HG02885 (cell line): ENCODE results near the gene ATP8A1.
"Not testable (repeated sequence)": the region's sequence is repeated elsewhere in the genome, so short reads cannot be mapped to it uniquely, and the experiment has no call there.

Experiments
- ATAC-seq: cut with Tn5 transposase; IDR thresholded peaks from one replicate; pipeline ENCODE4 v1.9.1; 2021; ENCODE audit warnings: mild to moderate bottlenecking; ENCODE audit not compliant: unreplicated experiment, poor library complexity

The ATP8A1 gene

DNA sequence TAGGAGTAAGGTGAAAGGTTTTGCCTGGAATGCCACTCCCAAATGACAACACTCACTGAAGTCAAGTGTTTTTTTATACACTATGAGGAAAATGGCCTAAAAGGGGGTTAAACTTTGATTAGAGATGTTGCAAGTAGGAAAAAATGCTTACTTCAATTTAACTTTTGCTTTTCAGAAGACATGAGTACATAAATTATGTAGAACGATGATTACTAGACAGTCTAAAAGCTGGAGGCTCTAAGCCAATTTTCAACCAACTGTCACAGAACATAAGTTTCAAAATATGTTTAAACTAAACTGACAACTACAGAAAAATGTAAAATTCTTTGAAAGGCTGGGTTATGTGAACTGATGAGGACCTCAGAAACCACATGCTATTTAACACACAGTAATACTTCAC, 176.2 kb downstream of the ATP8A1 start:
- ATAC-seq, result no peak

DNA sequence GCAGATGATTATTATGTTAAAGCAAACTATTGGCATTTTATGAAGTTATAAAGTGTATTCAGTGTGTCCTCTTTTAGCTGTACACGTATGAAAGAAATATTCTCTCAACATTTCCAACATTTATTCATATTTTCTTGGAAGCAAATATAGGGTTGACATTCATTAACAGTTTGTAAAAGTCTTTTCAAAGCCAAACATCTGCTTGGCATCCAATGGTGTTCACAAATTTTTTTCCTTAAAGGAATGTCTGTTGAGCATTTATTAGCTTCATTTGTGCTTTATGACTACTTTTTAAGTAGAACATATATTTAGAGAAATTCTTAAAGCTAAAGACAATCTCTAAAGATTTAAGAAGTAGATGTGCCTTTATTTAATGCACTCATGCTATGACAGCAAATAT, 176.6 kb downstream of the ATP8A1 start:
- ATAC-seq, result no peak

DNA sequence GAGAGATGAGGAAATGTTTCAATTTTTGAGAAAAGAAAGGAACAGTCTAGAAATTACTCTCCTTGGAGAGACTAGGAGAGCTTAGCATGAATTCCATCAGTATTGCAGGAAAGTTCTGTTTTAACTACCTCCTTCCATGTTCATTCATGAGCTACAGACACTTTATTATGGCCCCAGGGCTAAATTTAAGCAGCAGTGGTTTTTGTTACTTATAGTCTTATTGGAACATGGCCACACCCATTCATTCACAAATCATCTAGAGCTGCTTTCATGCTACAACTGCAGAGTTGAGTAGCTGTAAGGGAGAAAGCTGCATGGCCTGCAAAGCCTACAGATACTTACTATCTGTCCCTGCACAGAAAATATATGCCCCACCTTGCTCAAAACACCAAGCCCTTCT, 178.0 kb downstream of the ATP8A1 start:
- no peak for ATAC-seq

DNA sequence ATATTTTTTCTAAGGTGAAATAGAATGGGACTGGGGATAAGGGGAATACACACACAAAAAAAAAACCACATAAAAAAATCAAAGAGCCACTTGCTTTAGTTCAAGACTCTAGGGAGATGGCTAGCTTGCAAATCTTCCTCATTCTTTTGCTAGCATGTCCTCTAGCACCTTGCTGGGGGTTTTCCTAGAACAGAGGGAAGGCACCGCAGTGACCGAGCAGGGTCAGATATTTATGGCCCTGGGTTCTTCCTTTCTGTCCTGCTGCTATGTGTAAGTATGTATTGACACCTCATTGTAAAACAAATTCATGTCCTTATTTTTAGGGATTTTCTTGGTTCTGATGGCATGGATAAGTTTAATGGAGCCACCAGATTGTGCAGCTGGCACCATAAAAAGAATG, 178.4 kb downstream of the ATP8A1 start:
- peak; percentile 64 for ATAC-seq

DNA sequence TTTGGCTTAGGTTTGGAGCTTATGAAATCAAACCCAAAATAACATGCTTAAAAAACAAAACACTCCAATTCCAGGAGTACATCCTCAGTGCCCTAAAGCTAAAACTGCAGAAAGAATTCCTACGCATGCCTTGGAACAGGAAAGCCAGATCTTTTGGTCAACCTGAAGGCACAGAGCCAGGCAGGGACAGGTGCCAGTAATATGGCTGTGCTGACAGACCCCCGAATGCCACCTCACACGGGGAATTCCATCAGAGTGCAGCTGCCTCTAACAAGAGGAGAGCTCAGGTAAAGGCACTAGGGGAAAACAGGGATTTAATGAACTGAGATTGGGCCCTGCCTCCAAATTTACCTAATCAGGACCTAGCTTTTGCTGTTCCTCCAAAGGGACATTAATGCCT, 182.5 kb downstream of the ATP8A1 start:
- ATAC-seq, result no peak

GRCh38 chr4:42473071-42473684, 183.7 kb downstream of the ATP8A1 start:
- ATAC-seq, result no peak

DNA sequence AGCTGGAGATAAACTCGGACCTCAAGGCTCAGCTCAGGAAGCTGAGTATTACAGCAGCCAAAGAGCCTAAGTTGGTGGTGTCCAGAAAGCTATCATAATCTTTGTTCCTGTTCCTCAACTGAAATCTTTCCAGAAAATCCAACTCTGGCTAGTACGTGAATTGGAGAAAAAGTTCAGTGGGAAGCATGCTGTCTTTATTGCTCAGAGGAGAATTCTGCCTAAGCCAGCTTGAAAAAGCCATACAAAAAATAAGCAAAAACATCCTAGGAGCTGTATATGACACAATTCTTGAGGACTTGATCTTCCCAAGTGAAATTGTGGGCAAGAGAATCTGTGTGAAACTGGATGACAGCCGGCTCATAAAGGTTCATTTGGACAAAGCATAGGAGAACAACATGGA, 185.0 kb downstream of the ATP8A1 start:
- no peak for ATAC-seq

DNA sequence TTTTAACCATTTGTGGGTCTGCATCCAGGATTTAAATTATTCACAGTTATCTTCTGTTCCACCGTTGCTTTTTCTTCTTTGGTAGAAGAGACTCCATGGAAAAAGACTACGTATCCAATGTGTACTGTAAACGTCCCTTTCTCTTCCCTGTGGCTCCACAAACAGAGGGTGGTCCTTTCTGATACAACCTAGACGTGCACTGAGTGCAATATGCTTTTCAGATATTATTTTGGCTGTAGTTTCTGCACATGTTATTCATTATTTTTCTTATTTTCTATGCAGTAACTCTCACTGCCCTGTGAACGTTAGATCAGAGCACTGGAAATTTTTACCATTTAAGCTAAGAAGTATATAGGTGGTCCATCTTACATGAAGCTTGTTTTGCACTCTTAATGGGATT, 186.9 kb downstream of the ATP8A1 start:
- no peak for ATAC-seq

GRCh38 chr4:42467777-42468176, 189.1 kb downstream of the ATP8A1 start:
- ATAC-seq, result not testable (repeated sequence)

- no peak for ATAC-seq
Observed at GRCh38 chr4:42466273-42466844, 190.5 kb downstream of the ATP8A1 start.

DNA sequence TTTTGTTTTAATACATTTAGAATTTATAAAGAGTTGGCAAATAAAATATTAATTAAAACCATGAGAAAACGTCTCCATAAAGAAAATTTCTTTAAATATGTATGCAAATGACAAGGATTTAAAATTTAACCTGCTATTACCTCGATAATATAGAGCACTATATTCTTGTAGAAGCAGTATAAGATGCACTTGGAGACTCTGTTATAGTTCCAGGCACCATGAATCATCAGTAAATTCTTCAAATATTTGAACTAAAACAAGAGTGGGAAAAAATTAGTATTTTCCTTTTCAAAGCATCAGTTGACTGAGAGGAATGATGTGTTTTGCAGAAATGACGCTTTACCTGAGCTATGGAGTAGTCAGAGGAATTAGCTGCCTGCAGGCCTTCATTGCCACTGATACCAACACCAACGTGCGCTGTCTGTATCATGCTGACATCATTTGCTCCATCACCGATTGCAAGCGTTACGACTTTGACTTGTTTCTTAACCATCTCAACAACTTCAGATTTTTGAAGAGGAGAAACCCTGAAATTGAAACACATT, 192.3 kb downstream of the ATP8A1 start:
- no peak for ATAC-seq

DNA sequence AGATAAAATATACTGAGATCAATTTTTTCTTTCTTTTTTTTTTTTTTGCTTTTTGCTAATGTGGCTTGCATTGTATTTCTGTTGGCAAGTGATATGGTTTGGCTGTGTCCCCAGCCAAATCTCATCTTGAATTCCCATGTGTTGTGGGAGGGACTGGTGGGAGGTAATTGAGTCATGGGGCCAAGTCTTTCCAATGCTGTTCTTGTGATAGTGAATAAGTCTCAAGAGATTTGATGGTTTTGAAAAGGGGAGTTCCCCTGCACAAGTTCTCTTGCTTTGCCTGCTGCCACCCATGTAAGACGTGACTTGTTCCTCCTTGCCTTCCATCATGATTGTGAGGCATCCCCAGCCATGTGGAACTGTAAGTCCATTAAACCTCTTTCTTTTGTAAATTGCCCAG, 195.7 kb downstream of the ATP8A1 start:
- not testable (repeated sequence) for ATAC-seq

- peak; percentile 100 for ATAC-seq
Observed at GRCh38 chr4:42460043-42460442, 196.9 kb downstream of the ATP8A1 start.

DNA sequence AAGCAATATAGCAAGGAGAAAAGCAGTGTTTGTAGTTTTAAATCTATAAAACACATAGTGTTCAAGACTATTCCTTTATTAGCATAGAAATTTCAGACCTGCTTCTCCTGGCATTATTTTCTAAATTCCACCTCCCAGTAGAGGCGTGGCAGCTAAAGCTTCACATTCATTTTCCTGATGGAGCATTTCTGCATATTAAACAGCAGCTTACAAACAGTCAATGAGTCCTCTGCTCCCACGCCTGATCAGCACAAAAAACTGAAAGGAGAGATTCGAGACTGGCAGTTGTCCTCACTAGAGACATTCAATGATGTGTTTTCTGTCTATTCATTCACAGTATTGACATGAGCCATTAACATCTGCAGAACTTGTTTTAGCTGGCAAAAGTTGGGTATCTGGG, 198.2 kb downstream of the ATP8A1 start:
- no peak for ATAC-seq

DNA sequence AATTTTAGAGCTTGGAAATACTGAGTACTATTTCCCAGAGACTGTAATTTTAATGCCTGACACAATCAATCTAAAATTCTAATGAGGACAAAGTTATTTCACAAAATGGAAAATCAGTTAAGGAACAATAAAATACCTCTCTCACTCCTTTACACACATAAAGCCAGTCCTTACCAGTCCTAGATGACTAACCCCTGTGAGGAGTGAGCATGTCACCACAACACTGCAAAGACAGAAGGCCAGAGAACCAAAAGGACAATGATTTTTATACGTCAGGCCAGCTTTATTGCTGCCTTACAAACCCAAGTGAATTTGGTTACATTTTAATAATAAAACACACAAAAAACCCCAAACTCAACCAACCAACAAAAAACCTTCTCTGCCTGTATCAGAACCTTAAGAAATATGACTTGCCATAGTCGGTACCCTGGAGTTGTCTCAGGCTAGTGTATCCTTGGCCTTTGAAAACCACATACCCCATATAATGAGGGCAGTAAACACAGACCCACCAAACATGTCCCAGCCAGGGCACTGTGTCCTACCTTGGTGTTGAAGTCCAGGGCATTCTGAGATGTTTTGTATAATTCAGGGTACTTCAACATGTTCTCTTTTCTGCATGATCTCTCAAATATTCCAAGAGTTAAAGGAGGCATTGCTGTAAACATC, 202.0 kb downstream of the ATP8A1 start:
- no peak for ATAC-seq

DNA sequence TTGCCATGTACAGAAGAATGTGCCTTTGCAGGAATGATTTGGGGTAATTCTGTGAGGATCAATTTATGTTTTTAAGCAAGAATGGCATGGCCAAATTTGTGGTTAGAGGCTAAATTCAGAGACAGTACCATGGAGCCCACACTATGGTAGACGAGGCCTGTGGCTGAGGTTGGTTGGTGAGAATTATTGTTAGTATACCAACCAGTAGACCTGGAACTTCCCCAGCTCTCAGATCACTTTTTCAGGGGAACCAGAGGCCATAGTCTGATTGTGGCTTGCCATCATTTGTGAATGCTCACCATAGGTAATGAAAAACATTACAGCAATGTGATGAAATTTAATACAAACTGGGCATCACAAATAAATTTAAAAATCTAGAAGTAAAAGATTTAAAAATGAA, 203.3 kb downstream of the ATP8A1 start:
- no peak for ATAC-seq

- no peak for ATAC-seq
Observed at GRCh38 chr4:42452823-42453222, 204.1 kb downstream of the ATP8A1 start.

- no peak for ATAC-seq
Observed at GRCh38 chr4:42446823-42447222, 210.1 kb downstream of the ATP8A1 start.

DNA sequence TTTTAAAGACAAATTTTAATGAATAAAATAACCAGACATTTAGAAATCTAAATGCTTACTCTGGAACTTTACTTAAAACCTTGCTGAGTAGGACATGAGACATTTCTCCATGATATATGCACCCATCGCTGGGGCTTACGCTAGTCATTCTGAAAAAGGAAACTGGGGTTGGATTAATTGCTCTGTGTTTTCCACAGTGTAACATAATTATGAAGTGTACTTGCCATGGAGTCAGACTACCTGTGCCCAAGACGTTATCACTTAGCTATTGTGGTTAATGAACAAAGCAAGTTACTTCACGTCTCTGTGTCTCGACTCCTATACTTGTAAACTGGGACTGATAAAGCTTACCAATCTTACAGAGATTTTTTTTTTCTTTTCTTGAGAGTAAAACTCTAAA, 211.9 kb downstream of the ATP8A1 start:
- no peak for ATAC-seq

GRCh38 chr4:42442601-42443000, 214.3 kb downstream of the ATP8A1 start:
- ATAC-seq, result no peak

- ATAC-seq, result no peak
Observed at GRCh38 chr4:42440083-42440482, 216.8 kb downstream of the ATP8A1 start.
